IMR-90 (cell line): ENCODE measurements around the gene NOP14. TPM values are rescaled to one million over a fixed set of nuclear protein-coding genes. Genes with fewer than 3 reads are reported as not detected.

Experiments used
- ATAC-seq: fragments of 200-7000 bp; cut with Tn5 transposase; 2 replicates; pipeline ENCODE4 v1.9.1; 2020; ENCODE audit warnings: low read depth, mild to moderate bottlenecking, moderate library complexity
- BruUV-seq: library from RNA; stranded (reverse); fragments of 400-500 nt; replicated peaks from 2 replicates; lab custom pipeline; 2021; lab: Mats Ljungman, UMichigan
- CTCF ChIA-PET: fragments of 300-600 bp; formaldehyde crosslinking; extraction: SDS; loops from one replicate; lab custom pipeline; 2021; ENCODE audit warnings: antibody characterized with exemption; lab: Yijun Ruan, JAX
- POLR2A ChIA-PET: fragments of 300-600 bp; sonication (Branson Sonifier 250); formaldehyde crosslinking; loops from one replicate; lab custom pipeline; 2022; ENCODE audit warnings: antibody characterized with exemption; ENCODE audit not compliant: unreplicated experiment; lab: Charles Lee
- DNase-seq: peaks from one replicate; pipeline ENCODE4 v3.0.0; 2013
- H2AFZ ChIP-seq: replicated peaks from 2 replicates; pipeline ENCODE3; 2013; ENCODE audit warnings: low read length, mild to moderate bottlenecking; ENCODE audit not compliant: poor library complexity
- H2AK5ac ChIP-seq: 2 replicates; pipeline ENCODE4 v1.6.1; 2013; ENCODE audit warnings: low read depth, low read length, inconsistent platforms
- H2AK9ac ChIP-seq: replicated peaks from 2 replicates; pipeline ENCODE3; 2013; ENCODE audit warnings: mild to moderate bottlenecking, low read depth, low read length, moderate library complexity; ENCODE audit not compliant: poor library complexity
- H2BK120ac ChIP-seq: 2 replicates; pipeline ENCODE4 v1.6.1; 2013; ENCODE audit warnings: low read depth, low read length, inconsistent platforms
- H2BK15ac ChIP-seq: 3 replicates; pipeline ENCODE4 v1.6.1; 2013; ENCODE audit warnings: low read depth, low read length, inconsistent platforms
- H2BK20ac ChIP-seq: 2 replicates; pipeline ENCODE4 v1.6.1; 2013; ENCODE audit warnings: low read depth, mild to moderate bottlenecking, inconsistent platforms, low read length, moderate library complexity
- H2BK5ac ChIP-seq: 2 replicates; pipeline ENCODE4 v1.6.1; 2013; ENCODE audit warnings: mild to moderate bottlenecking, low read depth, low read length, inconsistent platforms; ENCODE audit not compliant: poor library complexity, severe bottlenecking
- H3K14ac ChIP-seq: replicated peaks from 2 replicates; pipeline ENCODE4 v1.6.1; 2013; ENCODE audit warnings: low read depth, low read length, inconsistent platforms
- H3K18ac ChIP-seq: 2 replicates; pipeline ENCODE4 v1.6.1; 2013; ENCODE audit warnings: low read depth, low read length, control low read depth
- H3K23ac ChIP-seq: 2 replicates; pipeline ENCODE4 v1.6.1; 2013; ENCODE audit warnings: low read depth, low read length, inconsistent platforms
- H3K27ac ChIP-seq: 2 replicates; pipeline ENCODE4 v1.5.1; 2013; ENCODE audit warnings: mild to moderate bottlenecking, control low read depth, low read length; ENCODE audit not compliant: insufficient read depth
- H3K27me3 ChIP-seq: 2 replicates; pipeline ENCODE4 v1.6.1; 2013; ENCODE audit warnings: low read length; ENCODE audit not compliant: control insufficient read depth, insufficient read depth
- H3K36me3 ChIP-seq: 2 replicates; pipeline ENCODE4 v1.6.1; 2013; ENCODE audit warnings: low read length, mixed read lengths; ENCODE audit not compliant: control insufficient read depth, insufficient read depth
- H3K4ac ChIP-seq: 2 replicates; pipeline ENCODE4 v1.6.1; 2013; ENCODE audit warnings: low read depth, low read length, inconsistent platforms
- H3K4me1 ChIP-seq: 2 replicates; pipeline ENCODE4 v1.6.1; 2013; ENCODE audit warnings: low read length, mixed read lengths; ENCODE audit not compliant: control insufficient read depth, insufficient read depth
- H3K4me2 ChIP-seq: 2 replicates; pipeline ENCODE4 v1.6.1; 2013; ENCODE audit warnings: low read depth, mild to moderate bottlenecking, control low read depth, low read length, moderate library complexity
- H3K4me3 ChIP-seq: 2 replicates; pipeline ENCODE4 v1.5.1; 2013; ENCODE audit warnings: low read depth, mild to moderate bottlenecking, control low read depth, low read length, moderate library complexity; ENCODE audit not compliant: insufficient read depth
- H3K56ac ChIP-seq: 2 replicates; pipeline ENCODE4 v1.6.1; 2013; ENCODE audit warnings: low read length, inconsistent platforms; ENCODE audit not compliant: insufficient read depth; ENCODE audit errors: extremely low read depth
- H3K79me1 ChIP-seq, 2 experiments: 2 replicates each; pipeline ENCODE4 v1.6.1; 2013; ENCODE audit warnings: low read length in 2 of 2, inconsistent platforms in 1 of 2, low read depth in 1 of 2
- H3K9ac ChIP-seq: 2 replicates; pipeline ENCODE4 v1.6.1; 2013; ENCODE audit warnings: low read depth, low read length, control low read depth
- H3K9me1 ChIP-seq: 2 replicates; pipeline ENCODE4 v1.6.1; 2013; ENCODE audit warnings: low read length, inconsistent platforms; ENCODE audit not compliant: insufficient read depth
- H3K9me3 ChIP-seq: 2 replicates; pipeline ENCODE4 v1.6.1; 2013; ENCODE audit warnings: low read length; ENCODE audit not compliant: control insufficient read depth, insufficient read depth
- H4K20me1 ChIP-seq: 2 replicates; pipeline ENCODE4 v1.6.1; 2013; ENCODE audit warnings: low read length, inconsistent platforms; ENCODE audit not compliant: insufficient read depth
- H4K5ac ChIP-seq: 2 replicates; pipeline ENCODE4 v1.6.1; 2013; ENCODE audit warnings: mild to moderate bottlenecking, low read depth, low read length, control low read depth
- H4K8ac ChIP-seq, 2 experiments: 2 replicates each; pipeline ENCODE4 v1.6.1; 2013; ENCODE audit warnings: low read depth in 2 of 2, low read length in 2 of 2, control low read depth in 1 of 2, inconsistent platforms in 1 of 2
- H4K91ac ChIP-seq: 2 replicates; pipeline ENCODE4 v1.6.1; 2013; ENCODE audit warnings: low read depth, low read length, inconsistent platforms; ENCODE audit not compliant: insufficient read depth
- BHLHE40 ChIP-seq: fragments of 150-350 bp; IDR thresholded peaks from 2 replicates; pipeline ENCODE4 v1.6.1; 2016; ENCODE audit warnings: mild to moderate bottlenecking, low read depth, low read length
- CEBPB ChIP-seq: IDR thresholded peaks from 2 replicates; pipeline ENCODE4 v1.6.1; 2012; ENCODE audit warnings: low read depth, low read length, improper control_type of control experiment
- CHD1 ChIP-seq: IDR thresholded peaks from 2 replicates; pipeline ENCODE4 v1.6.1; 2012; ENCODE audit warnings: low read depth, low read length, improper control_type of control experiment
- FOS ChIP-seq: fragments of 150-350 bp; IDR thresholded peaks from 2 replicates; pipeline ENCODE4 v1.6.1; 2016; ENCODE audit warnings: low read depth, low read length
- MAFK ChIP-seq: IDR thresholded peaks from 2 replicates; pipeline ENCODE4 v1.6.1; 2012; ENCODE audit warnings: low read depth, low read length, improper control_type of control experiment
- MAZ ChIP-seq: IDR thresholded peaks from 2 replicates; pipeline ENCODE4 v1.6.1; 2012; ENCODE audit warnings: low read depth, mild to moderate bottlenecking, low read length, improper control_type of control experiment, moderate library complexity, borderline replicate concordance
- MXI1 ChIP-seq: IDR thresholded peaks from 2 replicates; pipeline ENCODE4 v1.6.1; 2012; ENCODE audit warnings: low read depth, mild to moderate bottlenecking, low read length, moderate library complexity, borderline replicate concordance
- NFE2L2 ChIP-seq: fragments of 150-350 bp; IDR thresholded peaks from 2 replicates; pipeline ENCODE4 v1.6.1; 2016; ENCODE audit warnings: low read depth, mild to moderate bottlenecking, low read length
- POLR2A ChIP-seq: IDR thresholded peaks from 2 replicates; pipeline ENCODE4 v1.6.1; 2012; ENCODE audit warnings: mild to moderate bottlenecking, low read depth, low read length
- RAD21 ChIP-seq: IDR thresholded peaks from 2 replicates; pipeline ENCODE4 v1.6.1; 2012; ENCODE audit warnings: low read length, improper control_type of control experiment
- RCOR1 ChIP-seq: IDR thresholded peaks from 2 replicates; pipeline ENCODE4 v1.6.1; 2012; ENCODE audit warnings: mild to moderate bottlenecking, low read length, improper control_type of control experiment; ENCODE audit not compliant: insufficient replicate concordance
- RFX5 ChIP-seq: IDR thresholded peaks from 2 replicates; pipeline ENCODE4 v1.8.0; 2012; ENCODE audit warnings: low read depth, mild to moderate bottlenecking, low read length, moderate library complexity
- SMC3 ChIP-seq: fragments of 150-350 bp; IDR thresholded peaks from 2 replicates; pipeline ENCODE4 v1.6.1; 2016; ENCODE audit warnings: low read depth, mild to moderate bottlenecking, antibody characterized with exemption, low read length, moderate library complexity
- WGBS, 2 experiments: methylation state at CpG; one replicate each; pipeline versions ENCODE4 v1.1.5 to v1.1.7; 2013; ENCODE audit warnings: missing lambda C conversion rate in 2 of 2; ENCODE audit not compliant: insufficient read length in 1 of 2; ENCODE audit errors: extremely low coverage in 2 of 2; 5-methylcytosine and 5-hydroxymethylcytosine counted together
- dilution Hi-C: fragments of 300-500 bp; cut with HindIII; formaldehyde crosslinking; loops from one replicate; pipeline ENCODE4 v1.14.3; 2018; ENCODE audit warnings: low sequenced_read_pairs; ENCODE audit not compliant: unreplicated experiment
- in situ Hi-C: fragments of 300-500 bp; cut with MboI; formaldehyde crosslinking; loops from 3 replicates; pipeline ENCODE4 v1.14.3; 2019; ENCODE audit warnings: low sequenced_read_pairs, inconsistent platforms, mixed read lengths
- intact Hi-C: fragments of 100-400 bp; cut with micrococcal nuclease; formaldehyde crosslinking; loops from 2 replicates; pipeline ENCODE4 v1.10.0; 2022
- polyA plus RNA-seq, 3 experiments: library from polyadenylated mRNA; depleted of rRNA; stranded (reverse); fragments of >200 nt; gene quantifications; 2 replicates each; pipeline ENCODE4 v1.2.3, GENCODE V29; 2012; ENCODE audit warnings: low replicate concordance in 1 of 3
- total RNA-seq: library from RNA; depleted of rRNA; stranded (reverse); fragments of >200 nt; gene quantifications from 2 replicates; pipeline ENCODE4 v1.2.3, GENCODE V29; 2012
- TF ChIP-seq, protein P1 (sequence below): conservative IDR thresholded peaks from 2 replicates; pipeline ENCODE4 v1.5.1; 2012; ENCODE audit warnings: mild to moderate bottlenecking, low read depth, low read length, improper control_type of control experiment

Gene NOP14
- total and polyA plus RNA-seq, 2 of the 4 experiments (the other 2 are of a cell fraction) = 10.9 to 12.6 TPM

DNA sequence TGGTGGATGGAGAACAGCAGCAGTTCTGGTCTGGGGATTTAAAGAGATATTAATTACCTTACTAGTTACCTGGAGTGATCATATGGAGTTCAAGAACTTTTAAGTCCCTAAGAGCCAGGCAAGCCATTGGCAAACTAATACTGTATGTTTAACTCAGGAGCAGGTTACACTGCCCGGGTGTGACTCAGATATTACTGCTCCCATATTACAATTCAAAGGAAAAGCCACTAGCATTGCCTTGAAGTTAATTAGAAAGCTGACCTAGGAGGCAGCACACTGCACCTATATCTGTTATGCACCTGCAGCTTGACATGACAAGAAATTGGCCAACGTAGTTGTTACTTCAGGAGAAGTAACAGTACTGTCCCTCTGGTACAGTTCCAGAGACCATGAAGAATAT lies 47.4 kb upstream of the NOP14 start:
- dilution Hi-C loops = no loop called here
- Histone ChIP-seq H2BK15ac (no peak overlapping the region), H4K91ac (no peak overlapping the region), H2BK5ac (no peak overlapping the region), H4K8ac (no peak overlapping the region), H2BK120ac (no peak overlapping the region), H2AFZ (no peak overlapping the region), H4K5ac (no peak overlapping the region), H3K27me3 (no peaks in the 10 kb centered on the region; the same call in 1 of the 2 replicates), H3K4ac (no peak overlapping the region), H3K14ac (no peak overlapping the region), H2BK20ac (no peak overlapping the region), H3K56ac (no peak overlapping the region), H3K4me1 (peaks cover 4% of the 10 kb centered on the region), H3K9ac (no peak overlapping the region), H3K4me3 (no peak overlapping the region), H3K23ac (no peak overlapping the region), H3K79me1 (no peaks in the 10 kb centered on the region), H2AK5ac (no peak overlapping the region), H2AK9ac (no peak overlapping the region), H3K4me2 (peak overlapping the region; percentile 34; the same call in 1 of the 2 replicates), H3K36me3 (no peaks in the 10 kb centered on the region), H4K20me1 (no peaks in the 10 kb centered on the region), H3K9me3 (no peaks in the 10 kb centered on the region), H3K18ac (no peak overlapping the region), H3K27ac (no peak overlapping the region), H3K9me1 (peaks cover 6% of the 10 kb centered on the region; the same call in 1 of the 2 replicates)
- in situ Hi-C loops = no loop called here
- BruUV-seq = no TSS peak
- no CpG with 5 or more reads among the region's 2 CpGs for WGBS, 2 experiments
- POLR2A ChIA-PET = no interaction called here
- CTCF ChIA-PET = no interaction called here
- intact Hi-C loops = no loop called here
- ATAC-seq = peak; percentile 45
- no peak for DNase-seq
- TF ChIP-seq POLR2A = no peak
- no peak for TF ChIP-seq MAFK
- no peak for TF ChIP-seq BHLHE40
- no peak for TF ChIP-seq CHD1
- no peak for TF ChIP-seq MAZ
- no peak for TF ChIP-seq MXI1
- TF ChIP-seq CEBPB = no peak
- TF ChIP-seq RAD21 = no peak
- no peak for TF ChIP-seq SMC3
- TF ChIP-seq NFE2L2 = no peak
- TF ChIP-seq FOS = no peak
- TF ChIP-seq, protein P1, sequence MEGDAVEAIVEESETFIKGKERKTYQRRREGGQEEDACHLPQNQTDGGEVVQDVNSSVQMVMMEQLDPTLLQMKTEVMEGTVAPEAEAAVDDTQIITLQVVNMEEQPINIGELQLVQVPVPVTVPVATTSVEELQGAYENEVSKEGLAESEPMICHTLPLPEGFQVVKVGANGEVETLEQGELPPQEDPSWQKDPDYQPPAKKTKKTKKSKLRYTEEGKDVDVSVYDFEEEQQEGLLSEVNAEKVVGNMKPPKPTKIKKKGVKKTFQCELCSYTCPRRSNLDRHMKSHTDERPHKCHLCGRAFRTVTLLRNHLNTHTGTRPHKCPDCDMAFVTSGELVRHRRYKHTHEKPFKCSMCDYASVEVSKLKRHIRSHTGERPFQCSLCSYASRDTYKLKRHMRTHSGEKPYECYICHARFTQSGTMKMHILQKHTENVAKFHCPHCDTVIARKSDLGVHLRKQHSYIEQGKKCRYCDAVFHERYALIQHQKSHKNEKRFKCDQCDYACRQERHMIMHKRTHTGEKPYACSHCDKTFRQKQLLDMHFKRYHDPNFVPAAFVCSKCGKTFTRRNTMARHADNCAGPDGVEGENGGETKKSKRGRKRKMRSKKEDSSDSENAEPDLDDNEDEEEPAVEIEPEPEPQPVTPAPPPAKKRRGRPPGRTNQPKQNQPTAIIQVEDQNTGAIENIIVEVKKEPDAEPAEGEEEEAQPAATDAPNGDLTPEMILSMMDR = no peak
- TF ChIP-seq RFX5 = no peak
- TF ChIP-seq RCOR1 = no peak
